ENCODE data around the gene FCSK. TPM values are rescaled to one million over a fixed set of nuclear protein-coding genes. Genes with fewer than 3 reads are reported as not detected.

The FCSK gene
- total RNA-seq, 1 experiment from 2014 or later: 11.2 TPM

GRCh38 chr16:70467608-70468007, 13.2 kb downstream of the FCSK start:
- Histone ChIP-seq H3K9me3 (ENCODE audit: low read depth, low read length, poor library complexity, severe bottlenecking) (no peaks in the 10 kb centered on the region), H3K27me3 (replicated peaks; ENCODE audit: insufficient read depth, low read depth, low read length, poor library complexity) (no peaks in the 10 kb centered on the region), H3K4me3 (ENCODE audit: low read depth, low read length, poor library complexity, severe bottlenecking) (no peak overlapping the region), H3K4me1 (ENCODE audit: insufficient read depth, low read length, poor library complexity, severe bottlenecking) (no peaks in the 10 kb centered on the region), H3K36me3 (ENCODE audit: insufficient read depth, low read length, poor library complexity, severe bottlenecking) (no peaks in the 10 kb centered on the region), H3K27ac (ENCODE audit: low read depth, low read length, poor library complexity, severe bottlenecking) (no peak overlapping the region)
- DNase-seq (ENCODE audit: low spot score): no peak
- no peak for TF ChIP-seq EZH2 (IDR thresholded peaks at IDR 0.05; ENCODE audit: borderline replicate concordance, low read depth, low read length, poor library complexity, severe bottlenecking)
- BruUV-seq (replicated peaks): no TSS peak
- CTCF ChIA-PET: no interaction called here
- intact Hi-C loops (cut with micrococcal nuclease; ENCODE audit: unreplicated experiment): no loop called here
- POLR2A ChIA-PET (ENCODE audit: low non-redundant PET): interaction anchor here (0.7 kb wide), 2 partner anchors 94 to 142 kb away, joined by 3 read pairs; no protein-coding TSS in a partner anchor

DNA sequence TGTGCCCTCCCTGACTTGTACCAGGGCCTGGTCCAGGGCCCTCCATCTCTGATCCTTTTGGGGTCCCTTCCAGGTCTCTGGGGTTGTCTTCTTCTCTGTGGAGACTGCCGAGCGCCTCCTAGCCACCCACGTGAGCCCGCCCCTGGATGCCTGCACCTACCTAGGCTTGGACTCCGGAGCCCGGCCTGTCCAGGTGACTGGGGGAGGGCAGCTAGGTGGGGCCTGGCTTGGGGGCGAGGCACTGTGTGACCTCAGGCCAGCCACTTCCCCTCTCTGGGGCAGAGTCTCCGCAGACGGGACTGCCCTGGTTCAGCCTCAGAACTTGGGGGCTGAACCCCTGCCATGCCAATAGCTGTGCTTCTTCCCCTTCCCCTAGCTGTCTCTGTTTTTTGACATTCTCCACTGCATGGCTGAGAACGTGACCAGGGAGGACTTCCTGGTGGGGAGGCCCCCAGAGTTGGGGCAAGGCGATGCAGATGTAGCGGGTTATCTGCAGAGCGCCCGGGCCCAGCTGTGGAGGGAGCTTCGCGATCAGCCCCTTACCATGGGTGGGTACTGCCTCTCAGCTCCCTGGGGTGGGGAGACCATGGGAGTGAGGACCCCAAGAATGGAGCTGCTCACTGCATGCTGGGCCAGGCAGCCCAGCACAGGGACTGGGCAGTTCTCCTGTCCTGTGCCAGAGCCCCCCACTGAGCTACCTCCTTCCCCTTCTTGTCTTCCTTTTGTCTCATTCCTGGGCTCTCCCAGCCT, 14.6 kb downstream of the FCSK start:
- H3K4me3 ChIP-seq (ENCODE audit: low read depth, low read length, poor library complexity, severe bottlenecking): no peak overlapping the region
- intact Hi-C loops (cut with micrococcal nuclease; ENCODE audit: unreplicated experiment): no loop called here
- CTCF ChIA-PET: interaction anchor here (0.7 kb wide), 1 partner anchor 40 kb away, joined by 4 read pairs; no protein-coding TSS in a partner anchor
- no peaks in the 10 kb centered on the region for H3K27me3 ChIP-seq (replicated peaks; ENCODE audit: insufficient read depth, low read depth, low read length, poor library complexity)
- H3K4me1 ChIP-seq (ENCODE audit: insufficient read depth, low read length, poor library complexity, severe bottlenecking): no peaks in the 10 kb centered on the region
- TF ChIP-seq CTCF (conservative IDR thresholded peaks at IDR 0.05; ENCODE audit: low read depth, low read length): no peak
- no peak for TF ChIP-seq EZH2 (IDR thresholded peaks at IDR 0.05; ENCODE audit: borderline replicate concordance, low read depth, low read length, poor library complexity, severe bottlenecking)
- POLR2A ChIA-PET (ENCODE audit: low non-redundant PET): no interaction called here
- no TSS peak for BruUV-seq (replicated peaks)
- no peaks in the 10 kb centered on the region for H3K36me3 ChIP-seq (ENCODE audit: insufficient read depth, low read length, poor library complexity, severe bottlenecking)
- H3K9me3 ChIP-seq (ENCODE audit: low read depth, low read length, poor library complexity, severe bottlenecking): no peaks in the 10 kb centered on the region
- no peak overlapping the region for H3K27ac ChIP-seq (ENCODE audit: low read depth, low read length, poor library complexity, severe bottlenecking)
- DNase-seq (ENCODE audit: low spot score): no peak

- intact Hi-C loops (cut with micrococcal nuclease; ENCODE audit: unreplicated experiment): no loop called here
- no TSS peak for BruUV-seq (replicated peaks)
- no peaks in the 10 kb centered on the region for H3K4me1 ChIP-seq (ENCODE audit: insufficient read depth, low read length, poor library complexity, severe bottlenecking)
- H3K4me3 ChIP-seq (ENCODE audit: low read depth, low read length, poor library complexity, severe bottlenecking): no peak overlapping the region
- no peak for DNase-seq (ENCODE audit: low spot score)
- POLR2A ChIA-PET (ENCODE audit: low non-redundant PET): interaction anchor here (0.7 kb wide), 1 partner anchor 745 kb away, joined by 6 read pairs; no protein-coding TSS in a partner anchor
- H3K27me3 ChIP-seq (replicated peaks; ENCODE audit: insufficient read depth, low read depth, low read length, poor library complexity): no peaks in the 10 kb centered on the region
- no peaks in the 10 kb centered on the region for H3K36me3 ChIP-seq (ENCODE audit: insufficient read depth, low read length, poor library complexity, severe bottlenecking)
- H3K27ac ChIP-seq (ENCODE audit: low read depth, low read length, poor library complexity, severe bottlenecking): no peak overlapping the region
- TF ChIP-seq EZH2 (IDR thresholded peaks at IDR 0.05; ENCODE audit: borderline replicate concordance, low read depth, low read length, poor library complexity, severe bottlenecking) (no peak), CTCF (conservative IDR thresholded peaks at IDR 0.05; ENCODE audit: low read depth, low read length) (no peak)
- no peaks in the 10 kb centered on the region for H3K9me3 ChIP-seq (ENCODE audit: low read depth, low read length, poor library complexity, severe bottlenecking)
- CTCF ChIA-PET: interaction anchor here (0.7 kb wide), 1 partner anchor 145 kb away, joined by 4 read pairs; no protein-coding TSS in a partner anchor
Observed at GRCh38 chr16:70470141-70470926, 15.9 kb downstream of the FCSK start.

Measured in A673 (cell line).